Activated T-helper 17 cell treated with anti-CD3 and anti-CD28 coated beads, Interleukin-2, amount 50 U/mL, for 72 hours (primary cell): ENCODE measurements around the gene SPATA31C1. TPM values are rescaled to one million over a fixed set of nuclear protein-coding genes. Genes with fewer than 3 reads are reported as not detected.
"Not testable (repeated sequence)": the region's sequence is repeated elsewhere in the genome, so short reads cannot be mapped to it uniquely, and the experiment has no call there.

ENCODE experiments used
- ATAC-seq: fragments of 150-1000 bp; cut with Tn5 transposase; replicated peaks from 2 replicates; pipeline ENCODE4 v1.10.0; 2021; ENCODE audit warnings: mild to moderate bottlenecking, moderate library complexity
- H3K27ac Mint-ChIP-seq: one replicate; pipeline ENCODE4 v1.8.0; 2022; ENCODE audit warnings: mixed read lengths
- H3K27me3 Mint-ChIP-seq: one replicate; pipeline ENCODE4 v1.8.0; 2022; ENCODE audit warnings: mixed read lengths
- H3K36me3 Mint-ChIP-seq: one replicate; pipeline ENCODE4 v1.8.0; 2022; ENCODE audit warnings: low read depth, mild to moderate bottlenecking, mixed read lengths
- H3K4me1 Mint-ChIP-seq: one replicate; pipeline ENCODE4 v1.8.0; 2022; ENCODE audit warnings: mixed read lengths
- H3K4me3 Mint-ChIP-seq: one replicate; pipeline ENCODE4 v1.8.0; 2022; ENCODE audit warnings: mild to moderate bottlenecking, mixed read lengths
- H3K9me3 Mint-ChIP-seq: one replicate; pipeline ENCODE4 v1.8.0; 2022; ENCODE audit warnings: mixed read lengths
- total RNA-seq, 2 donors: library from RNA; stranded (reverse); gene quantifications; one replicate each; pipeline ENCODE4 v1.2.3, GENCODE V29; 2022

The SPATA31C1 gene
- under 1 TPM in 1 of 2 donors, not detected in 1; 0.08 TPM for total RNA-seq

DNA sequence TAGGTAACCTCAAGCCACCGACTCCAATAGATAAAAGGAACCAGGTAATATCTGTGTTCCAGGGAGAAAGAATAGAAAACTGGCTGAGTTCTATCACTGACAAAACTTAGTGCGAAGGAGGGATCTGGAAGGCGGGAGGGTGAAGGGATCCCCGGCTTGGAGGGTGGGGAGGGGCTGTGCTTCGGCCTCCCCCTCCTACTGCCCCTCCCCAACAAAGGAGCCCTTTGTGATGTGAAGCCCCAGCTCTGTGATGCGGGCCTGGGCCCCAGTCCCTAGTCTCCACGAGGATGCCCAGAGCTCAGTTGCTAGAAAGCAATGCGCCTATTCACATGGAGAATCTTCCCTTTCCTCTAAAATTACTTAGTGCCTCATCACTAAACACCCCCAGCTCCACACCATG lies at the start of gene SPATA31C1:
Gene SPATA31C1, plus strand, starts transcription at position 301 of the 400 bp plus-strand sequence.
- H3K36me3 Mint-ChIP-seq, H3K9me3 Mint-ChIP-seq, H3K27me3 Mint-ChIP-seq, H3K4me3 Mint-ChIP-seq, H3K4me1 Mint-ChIP-seq, H3K27ac Mint-ChIP-seq, ATAC-seq: not testable (repeated sequence)

DNA sequence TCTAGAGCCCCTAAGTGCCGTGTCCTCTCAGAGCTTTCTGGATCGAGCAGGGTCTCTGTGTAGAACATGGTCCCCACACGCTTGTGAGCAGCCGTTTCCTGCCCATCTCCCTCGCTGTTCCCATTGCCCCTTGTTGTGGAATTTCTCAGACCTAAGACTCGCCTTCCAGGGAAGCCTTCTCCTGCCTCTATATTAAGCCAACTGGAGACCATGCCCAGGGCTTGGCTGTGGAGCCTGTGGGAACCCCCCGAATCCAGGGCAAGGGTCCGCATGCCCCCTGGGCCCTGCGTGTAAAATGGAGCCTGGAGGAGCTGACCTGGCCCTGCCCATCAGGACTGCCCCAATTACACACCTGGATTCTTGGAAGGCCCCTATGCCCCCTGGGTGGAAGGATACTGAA lies 49.6 kb upstream of the SPATA31C1 start:
- Mint-ChIP-seq H3K4me3 (no peak overlapping the region), H3K27me3 (peaks cover 6% of the 10 kb centered on the region), H3K36me3 (no peaks in the 10 kb centered on the region), H3K4me1 (peaks cover 4% of the 10 kb centered on the region), H3K27ac (no peak overlapping the region), H3K9me3 (no peaks in the 10 kb centered on the region)
- no peak for ATAC-seq

DNA sequence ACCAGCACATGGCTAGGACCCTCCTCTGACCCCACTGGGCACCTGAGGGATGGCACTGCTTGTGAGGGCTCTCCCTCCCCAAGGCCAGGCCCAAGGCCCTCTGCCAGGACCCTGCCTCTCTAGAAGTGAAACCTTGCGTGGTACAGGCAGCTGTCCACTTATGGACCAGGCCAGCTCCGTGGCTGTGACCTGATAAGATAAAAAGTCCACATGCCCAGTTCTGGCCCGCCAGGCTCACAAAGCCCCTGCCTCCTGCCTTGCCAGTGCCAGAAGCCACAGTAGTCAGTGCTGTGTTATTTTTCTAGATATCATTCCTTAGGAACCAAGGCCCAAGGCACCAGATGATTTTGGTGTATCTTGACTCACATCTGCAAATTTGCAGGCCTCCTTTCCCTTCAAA lies 49.1 kb upstream of the SPATA31C1 start:
- H3K27ac Mint-ChIP-seq, result no peak overlapping the region
- no peaks in the 10 kb centered on the region for H3K36me3 Mint-ChIP-seq
- ATAC-seq, result no peak
- H3K9me3 Mint-ChIP-seq, result no peaks in the 10 kb centered on the region
- H3K27me3 Mint-ChIP-seq, result peaks cover 8% of the 10 kb centered on the region
- H3K4me1 Mint-ChIP-seq, result peaks cover 4% of the 10 kb centered on the region
- no peak overlapping the region for H3K4me3 Mint-ChIP-seq

DNA sequence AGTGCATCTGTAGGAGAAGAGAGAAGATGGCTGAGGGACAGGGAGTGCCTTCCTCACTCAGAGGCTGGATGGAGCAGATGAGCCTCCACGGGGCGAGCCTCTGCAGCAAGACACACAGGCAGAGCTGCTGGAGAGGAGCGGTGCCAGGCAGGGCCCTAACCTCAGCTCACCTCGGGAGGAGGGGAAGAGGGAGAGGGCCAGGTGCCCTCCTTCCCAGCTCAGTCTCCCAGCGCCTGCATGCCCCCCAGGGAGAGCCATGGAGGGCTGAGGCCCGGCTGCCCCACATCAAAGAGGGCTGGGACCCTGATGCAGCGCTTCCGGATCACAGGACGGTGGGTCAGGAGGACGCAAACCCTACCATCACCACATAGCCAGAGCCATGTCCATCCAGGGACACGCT lies 48.7 kb upstream of the SPATA31C1 start:
- no peak for ATAC-seq

DNA sequence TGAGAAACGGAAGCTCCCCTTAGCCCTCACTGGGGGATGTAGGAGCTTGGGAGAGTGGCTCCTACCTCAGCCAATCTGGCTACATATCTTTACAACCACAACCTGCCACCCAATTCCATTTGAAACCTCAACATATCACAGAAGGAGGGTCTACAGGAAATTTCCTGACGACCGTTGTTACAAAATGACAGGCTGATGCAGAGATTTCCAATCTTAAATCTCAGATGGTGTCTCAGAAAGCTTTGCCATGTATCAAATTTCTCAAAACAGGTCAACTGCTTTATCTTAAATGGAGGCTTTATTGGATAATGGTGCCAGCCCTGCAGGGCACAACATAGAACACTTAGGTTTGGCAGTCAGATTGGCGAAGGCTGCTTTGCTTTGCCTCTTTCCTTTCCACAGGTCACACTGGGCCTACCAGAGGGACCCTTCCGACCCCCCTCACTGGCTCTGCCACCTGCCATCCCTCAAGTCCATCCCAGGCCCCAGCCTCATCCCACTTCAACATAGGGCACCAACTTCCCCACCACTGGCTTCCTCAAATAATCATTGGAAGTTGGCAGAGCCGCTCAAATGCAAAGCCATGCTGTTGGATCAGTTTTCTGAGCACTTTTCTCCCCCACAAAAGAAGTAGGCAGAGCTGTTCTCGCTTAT lies 46.2 kb upstream of the SPATA31C1 start:
- H3K27me3 Mint-ChIP-seq, result peaks cover 9% of the 10 kb centered on the region
- no peak overlapping the region for H3K27ac Mint-ChIP-seq
- H3K4me3 Mint-ChIP-seq, result no peak overlapping the region
- no peaks in the 10 kb centered on the region for H3K36me3 Mint-ChIP-seq
- peaks cover 4% of the 10 kb centered on the region for H3K4me1 Mint-ChIP-seq
- no peaks in the 10 kb centered on the region for H3K9me3 Mint-ChIP-seq
- no peak for ATAC-seq

More for the DNA sequence above, 48.7 kb upstream of the SPATA31C1 start:
- Mint-ChIP-seq H3K27ac (no peak overlapping the region), H3K9me3 (no peaks in the 10 kb centered on the region), H3K4me3 (no peak overlapping the region), H3K27me3 (peaks cover 8% of the 10 kb centered on the region), H3K4me1 (peaks cover 4% of the 10 kb centered on the region), H3K36me3 (no peaks in the 10 kb centered on the region)

DNA sequence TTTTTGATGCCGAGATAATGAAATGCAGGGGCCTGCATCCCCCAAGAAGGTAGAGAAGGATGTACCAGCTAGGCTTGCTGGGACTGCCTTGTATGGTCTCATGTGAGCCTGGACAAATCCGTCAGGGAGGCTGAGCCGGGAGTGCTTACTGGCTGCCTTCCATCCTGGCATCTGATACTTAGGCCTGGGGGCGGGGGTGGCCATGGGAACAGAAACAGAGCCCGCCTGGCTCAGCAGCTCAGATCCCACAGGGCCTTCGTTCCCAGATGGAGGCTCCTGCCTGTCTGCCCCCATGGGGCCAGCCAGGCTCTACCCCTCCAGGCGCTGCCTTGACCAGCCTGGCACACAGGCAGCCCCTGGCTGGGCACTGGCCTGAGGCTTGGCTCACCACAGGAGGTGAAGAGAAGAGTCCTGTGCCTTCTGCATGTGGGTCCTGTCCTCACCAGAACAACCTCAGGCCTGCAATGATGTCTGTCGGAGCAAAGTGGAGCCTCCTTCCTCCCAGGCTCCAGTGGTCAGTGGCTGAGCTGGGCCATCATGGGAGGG lies 45.6 kb upstream of the SPATA31C1 start:
- no peak for ATAC-seq
- peaks cover 11% of the 10 kb centered on the region for H3K27me3 Mint-ChIP-seq
- no peaks in the 10 kb centered on the region for H3K36me3 Mint-ChIP-seq
- H3K27ac Mint-ChIP-seq, result no peak overlapping the region
- no peak overlapping the region for H3K4me3 Mint-ChIP-seq
- no peaks in the 10 kb centered on the region for H3K9me3 Mint-ChIP-seq
- peaks cover 4% of the 10 kb centered on the region for H3K4me1 Mint-ChIP-seq

DNA sequence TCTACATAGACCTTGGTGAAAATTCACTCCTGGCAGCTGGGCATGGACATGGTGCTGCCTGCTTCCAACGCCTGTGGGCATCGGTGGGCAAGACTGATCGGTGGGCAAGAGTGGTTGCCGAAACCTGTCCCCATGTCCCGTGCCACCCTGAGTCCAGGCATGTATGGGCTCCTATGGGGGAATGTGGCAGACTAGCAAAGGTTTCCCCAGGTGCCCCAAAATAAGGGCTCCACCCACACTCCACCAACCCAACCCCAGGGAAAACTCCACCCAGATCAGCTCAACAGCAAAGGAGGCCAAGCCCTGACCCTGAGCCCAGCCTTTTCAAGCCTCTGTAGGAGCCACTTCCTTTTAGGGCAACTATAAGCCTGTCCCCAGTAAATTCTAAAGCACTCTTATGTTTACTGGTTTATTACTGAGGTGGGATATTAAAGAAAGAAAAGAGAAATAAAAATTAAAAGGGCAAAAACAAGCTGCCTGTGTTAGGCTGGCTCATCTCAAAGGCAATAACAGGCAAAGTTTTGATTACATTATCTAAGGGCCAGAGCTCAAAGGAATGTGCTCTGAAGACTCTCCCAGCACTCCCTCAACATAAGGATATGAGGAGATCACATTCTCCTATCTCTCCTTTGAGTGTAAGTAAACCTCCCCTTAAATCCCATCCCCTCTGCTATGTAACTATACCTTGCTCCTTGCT lies 44.0 kb upstream of the SPATA31C1 start:
- H3K4me3 Mint-ChIP-seq, result no peak overlapping the region
- H3K4me1 Mint-ChIP-seq, result peaks cover 4% of the 10 kb centered on the region
- no peaks in the 10 kb centered on the region for H3K9me3 Mint-ChIP-seq
- H3K27me3 Mint-ChIP-seq, result peaks cover 18% of the 10 kb centered on the region
- no peaks in the 10 kb centered on the region for H3K36me3 Mint-ChIP-seq
- ATAC-seq, result no peak
- H3K27ac Mint-ChIP-seq, result no peak overlapping the region

DNA sequence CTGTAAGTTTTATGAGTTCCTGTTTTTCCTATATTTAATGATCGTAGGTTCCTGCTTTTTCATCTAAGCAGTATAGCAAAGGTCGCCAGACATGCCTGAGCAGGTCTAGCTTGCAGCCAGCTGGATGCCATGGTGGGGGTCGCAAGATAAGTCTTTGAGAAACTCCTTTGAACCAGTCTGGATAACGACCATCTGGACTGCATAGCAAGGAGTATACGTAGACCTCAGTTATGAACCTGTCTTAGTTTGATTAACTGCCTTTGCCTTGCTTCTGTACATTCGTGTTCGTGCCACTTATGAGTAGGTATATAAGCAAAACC lies 43.5 kb upstream of the SPATA31C1 start:
- H3K36me3 Mint-ChIP-seq, result no peaks in the 10 kb centered on the region
- peaks cover 18% of the 10 kb centered on the region for H3K27me3 Mint-ChIP-seq
- peaks cover 4% of the 10 kb centered on the region for H3K4me1 Mint-ChIP-seq
- H3K4me3 Mint-ChIP-seq, result no peak overlapping the region
- no peak overlapping the region for H3K27ac Mint-ChIP-seq
- ATAC-seq, result no peak
- H3K9me3 Mint-ChIP-seq, result no peaks in the 10 kb centered on the region

DNA sequence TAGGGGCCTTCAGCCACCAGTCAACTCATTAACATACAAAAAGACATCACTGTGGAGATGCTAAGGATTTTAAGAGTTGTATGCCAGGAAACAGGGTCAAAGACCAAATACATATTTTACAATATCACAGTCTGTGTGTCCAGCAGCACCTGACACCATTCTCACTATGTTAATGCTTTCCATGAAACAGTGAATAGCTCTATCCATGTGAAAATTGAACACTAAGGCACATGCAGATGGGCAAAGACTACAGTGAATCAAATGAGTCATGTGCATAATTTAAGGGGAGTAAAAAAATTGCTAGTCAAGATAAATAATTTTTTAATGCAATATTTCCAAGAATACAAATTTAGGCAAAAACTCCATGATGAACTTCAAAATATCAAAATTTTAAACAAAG lies 42.7 kb upstream of the SPATA31C1 start:
- H3K27me3 Mint-ChIP-seq, result peaks cover 18% of the 10 kb centered on the region
- no peak overlapping the region for H3K27ac Mint-ChIP-seq
- H3K36me3 Mint-ChIP-seq, result no peaks in the 10 kb centered on the region
- no peak for ATAC-seq
- no peaks in the 10 kb centered on the region for H3K9me3 Mint-ChIP-seq
- no peak overlapping the region for H3K4me3 Mint-ChIP-seq
- no peaks in the 10 kb centered on the region for H3K4me1 Mint-ChIP-seq

DNA sequence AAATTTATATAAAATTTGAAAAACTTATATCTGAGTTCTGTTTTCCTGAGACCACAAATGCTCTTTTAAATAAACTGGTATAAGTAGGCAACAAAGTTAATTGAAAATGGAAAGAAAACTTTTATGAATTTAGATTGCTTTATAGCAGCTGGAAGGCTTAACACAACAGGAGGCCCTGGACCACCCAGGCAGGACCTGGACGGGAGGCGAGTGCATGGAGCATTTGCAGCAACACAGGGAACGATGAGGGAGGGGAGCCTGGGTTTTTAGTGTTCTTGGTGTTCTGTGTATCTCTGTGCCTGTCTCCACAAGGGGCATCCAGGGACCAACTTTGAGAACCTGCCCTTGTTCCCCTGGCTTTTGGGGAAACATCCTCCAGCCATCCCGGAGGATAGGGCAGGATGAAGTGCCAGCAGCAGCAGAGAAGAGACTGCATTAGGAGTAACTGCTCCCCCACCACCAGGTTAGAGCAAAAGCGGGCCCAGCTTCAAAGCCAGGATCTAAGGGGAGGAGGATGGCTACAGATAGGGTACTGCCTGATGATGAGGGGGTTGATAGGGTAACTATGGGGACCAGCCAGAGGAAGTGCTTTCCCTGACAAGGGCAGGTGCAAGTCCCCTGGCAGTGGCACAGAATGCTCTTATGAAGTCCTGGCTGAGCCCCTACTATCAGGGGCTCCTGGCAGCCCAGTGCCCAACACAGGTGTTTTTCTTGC lies 41.8 kb upstream of the SPATA31C1 start:
- no peaks in the 10 kb centered on the region for H3K4me1 Mint-ChIP-seq
- no peaks in the 10 kb centered on the region for H3K9me3 Mint-ChIP-seq
- no peak overlapping the region for H3K27ac Mint-ChIP-seq
- no peaks in the 10 kb centered on the region for H3K36me3 Mint-ChIP-seq
- H3K27me3 Mint-ChIP-seq, result peaks cover 18% of the 10 kb centered on the region
- ATAC-seq, result no peak
- no peak overlapping the region for H3K4me3 Mint-ChIP-seq

DNA sequence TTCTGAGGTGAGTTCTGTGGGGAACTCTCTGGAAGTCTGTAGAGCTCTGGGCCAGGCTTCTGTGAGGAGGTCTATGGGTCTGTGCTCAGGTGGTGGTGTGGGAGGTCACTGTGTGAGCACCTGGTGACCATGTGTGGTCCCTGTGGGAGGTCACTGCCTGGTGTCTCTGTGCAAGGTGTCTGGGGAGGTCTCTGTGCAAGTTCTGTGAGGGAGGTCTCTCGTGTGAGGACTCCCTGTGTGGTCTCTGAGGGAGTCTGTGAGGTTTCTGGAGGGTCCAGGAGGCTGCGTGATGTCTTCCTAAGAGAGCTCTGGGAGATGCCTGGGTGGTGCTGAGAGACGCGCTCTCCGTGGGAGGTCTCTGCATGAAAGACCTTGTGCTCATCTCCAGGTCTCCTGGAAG lies 41.1 kb upstream of the SPATA31C1 start:
- H3K27me3 Mint-ChIP-seq, result peaks cover 18% of the 10 kb centered on the region
- no peak overlapping the region for H3K27ac Mint-ChIP-seq
- H3K4me1 Mint-ChIP-seq, result no peaks in the 10 kb centered on the region
- H3K36me3 Mint-ChIP-seq, result no peaks in the 10 kb centered on the region
- H3K9me3 Mint-ChIP-seq, result no peaks in the 10 kb centered on the region
- no peak overlapping the region for H3K4me3 Mint-ChIP-seq
- ATAC-seq, result no peak

DNA sequence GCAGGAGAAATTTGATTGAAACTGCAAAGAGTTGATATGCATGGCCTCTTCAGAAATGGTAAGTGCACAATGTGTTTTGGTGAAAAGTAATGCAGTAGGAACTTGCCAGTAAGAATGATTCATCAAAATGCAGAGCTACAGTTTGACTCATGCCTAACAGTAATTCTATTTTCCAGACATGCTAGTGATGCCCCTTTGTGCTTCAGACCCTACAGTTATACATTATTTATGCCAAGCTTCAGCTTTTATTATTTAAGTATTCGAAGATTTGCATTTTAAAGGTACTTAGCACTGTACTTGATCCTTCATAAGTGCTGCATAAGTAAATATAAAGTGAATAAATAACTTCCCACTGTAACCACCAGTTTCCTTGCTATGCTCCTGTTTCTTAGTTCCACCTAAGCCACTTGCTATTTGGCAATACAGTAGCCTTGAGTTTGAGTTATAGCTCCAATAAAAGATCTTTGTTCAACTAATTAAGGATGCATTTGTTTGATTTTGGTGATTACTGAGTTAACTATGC lies 38.7 kb upstream of the SPATA31C1 start:
- no peaks in the 10 kb centered on the region for H3K36me3 Mint-ChIP-seq
- no peaks in the 10 kb centered on the region for H3K4me1 Mint-ChIP-seq
- H3K9me3 Mint-ChIP-seq, result no peaks in the 10 kb centered on the region
- ATAC-seq, result peak; percentile 48
- no peak overlapping the region for H3K4me3 Mint-ChIP-seq
- H3K27ac Mint-ChIP-seq, result no peak overlapping the region
- peaks cover 10% of the 10 kb centered on the region for H3K27me3 Mint-ChIP-seq

DNA sequence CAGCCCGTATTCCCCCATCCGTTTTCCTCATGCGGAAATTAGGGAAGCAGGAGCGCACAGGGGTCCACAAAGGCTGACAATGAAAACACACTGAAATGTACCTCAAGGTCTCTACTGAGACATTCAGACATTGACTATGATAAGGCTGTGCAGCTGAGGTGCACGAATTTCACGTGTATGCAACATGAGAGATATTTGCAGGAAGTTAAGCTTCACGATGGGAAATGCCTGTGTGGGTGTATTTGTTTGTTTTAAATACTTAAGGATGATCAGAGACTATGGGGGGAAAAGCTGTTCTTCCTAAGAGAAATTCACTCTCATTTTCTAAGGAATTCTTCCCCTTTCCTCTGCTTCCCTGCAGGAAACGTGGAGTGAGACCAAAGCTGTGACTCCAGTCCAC lies 37.6 kb upstream of the SPATA31C1 start:
- Mint-ChIP-seq H3K9me3 (no peaks in the 10 kb centered on the region), H3K27me3 (peaks cover 10% of the 10 kb centered on the region), H3K4me1 (no peaks in the 10 kb centered on the region), H3K36me3 (no peaks in the 10 kb centered on the region), H3K27ac (no peak overlapping the region), H3K4me3 (no peak overlapping the region)
- ATAC-seq, result no peak

DNA sequence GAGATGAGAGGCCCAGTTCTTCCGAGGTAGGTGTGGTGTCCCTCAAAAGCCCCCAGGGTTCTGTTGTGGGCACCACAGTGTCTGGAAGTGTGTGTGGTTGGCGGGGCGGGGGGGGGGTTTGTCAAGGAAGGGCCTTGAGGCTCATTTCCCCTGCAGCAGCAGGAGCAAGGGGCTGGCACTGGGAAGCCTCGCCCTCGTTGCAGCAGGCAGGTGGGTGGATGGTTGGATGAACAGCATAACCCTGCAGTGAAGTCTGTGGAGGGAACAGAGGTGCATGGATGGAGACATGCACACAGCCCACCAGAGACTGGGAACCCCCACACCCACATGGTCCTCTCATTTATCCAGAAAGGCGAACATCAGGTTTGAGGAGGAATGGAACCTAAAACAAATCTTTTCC lies 37.1 kb upstream of the SPATA31C1 start:
- no peak overlapping the region for H3K4me3 Mint-ChIP-seq
- H3K27ac Mint-ChIP-seq, result no peak overlapping the region
- H3K27me3 Mint-ChIP-seq, result peaks cover 10% of the 10 kb centered on the region
- H3K9me3 Mint-ChIP-seq, result no peaks in the 10 kb centered on the region
- H3K36me3 Mint-ChIP-seq, result no peaks in the 10 kb centered on the region
- no peak for ATAC-seq
- H3K4me1 Mint-ChIP-seq, result no peaks in the 10 kb centered on the region

DNA sequence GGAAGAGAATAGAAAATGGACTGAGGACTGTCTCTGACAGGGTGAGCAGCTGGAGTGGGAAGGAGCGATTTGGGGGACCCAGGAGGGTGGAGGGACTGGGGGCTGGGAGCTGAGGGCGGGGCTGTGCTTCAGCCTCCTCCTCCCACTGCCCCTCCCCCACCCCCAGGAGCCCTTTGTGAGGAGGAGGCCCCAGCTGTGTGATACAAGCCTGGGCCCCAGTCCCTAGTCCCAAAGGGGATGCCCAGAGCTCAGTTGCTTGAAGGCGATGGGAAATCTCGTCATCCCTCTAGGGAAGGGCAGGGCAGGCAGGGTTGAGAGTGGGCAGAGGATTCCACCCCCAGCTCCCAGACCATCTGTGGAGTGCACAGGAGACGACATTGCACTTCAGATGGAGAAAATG lies 35.1 kb upstream of the SPATA31C1 start, which contains the start of gene SPATA31E1:
Gene SPATA31E1, plus strand, starts transcription at position 251 of the 400 bp plus-strand sequence. Its CDS starts 15 bp downstream, at position 266.
- ATAC-seq, result no peak
- H3K27ac Mint-ChIP-seq, result no peak within 1 kb of the TSS
- no peaks in the 10 kb centered on the region for H3K4me1 Mint-ChIP-seq
- peaks cover 2% of the 10 kb centered on the region for H3K27me3 Mint-ChIP-seq
- no peaks in the 10 kb centered on the region for H3K9me3 Mint-ChIP-seq
- H3K36me3 Mint-ChIP-seq, result no peaks in the 10 kb centered on the region
- H3K4me3 Mint-ChIP-seq, result no peak within 1 kb of the TSS
